Activated naive CD4-positive, alpha-beta T cell (primary cell): ENCODE measurements around the gene RBPJ.
"Not testable (repeated sequence)": the region's sequence is repeated elsewhere in the genome, so short reads cannot be mapped to it uniquely, and the experiment has no call there.

ENCODE experiments used
- DNase-seq, 4 experiments: peaks; one replicate each; lab custom pipeline; 2025; lab: John Stamatoyannopoulos, UW

Gene RBPJ

DNA sequence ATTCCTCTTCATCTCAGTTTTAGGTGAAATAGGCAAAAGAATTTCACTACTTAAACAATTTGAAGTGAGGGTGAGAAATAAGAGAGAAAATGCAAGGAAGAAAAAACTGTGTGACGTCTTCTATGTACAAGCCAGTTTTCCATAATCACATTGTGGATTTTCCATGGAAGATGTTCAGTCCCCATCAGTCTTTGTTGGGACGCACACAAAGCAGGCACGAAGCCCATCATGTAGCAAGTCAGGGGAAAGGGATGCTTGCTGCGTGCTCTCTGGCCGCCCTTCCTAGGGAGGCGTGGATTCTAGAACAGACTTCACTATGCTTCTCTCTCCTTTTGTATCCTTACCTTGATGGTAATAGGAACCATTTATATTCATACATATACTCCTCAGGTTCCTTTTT lies 54.7 kb downstream of the RBPJ start:
- no peak for DNase-seq

DNA sequence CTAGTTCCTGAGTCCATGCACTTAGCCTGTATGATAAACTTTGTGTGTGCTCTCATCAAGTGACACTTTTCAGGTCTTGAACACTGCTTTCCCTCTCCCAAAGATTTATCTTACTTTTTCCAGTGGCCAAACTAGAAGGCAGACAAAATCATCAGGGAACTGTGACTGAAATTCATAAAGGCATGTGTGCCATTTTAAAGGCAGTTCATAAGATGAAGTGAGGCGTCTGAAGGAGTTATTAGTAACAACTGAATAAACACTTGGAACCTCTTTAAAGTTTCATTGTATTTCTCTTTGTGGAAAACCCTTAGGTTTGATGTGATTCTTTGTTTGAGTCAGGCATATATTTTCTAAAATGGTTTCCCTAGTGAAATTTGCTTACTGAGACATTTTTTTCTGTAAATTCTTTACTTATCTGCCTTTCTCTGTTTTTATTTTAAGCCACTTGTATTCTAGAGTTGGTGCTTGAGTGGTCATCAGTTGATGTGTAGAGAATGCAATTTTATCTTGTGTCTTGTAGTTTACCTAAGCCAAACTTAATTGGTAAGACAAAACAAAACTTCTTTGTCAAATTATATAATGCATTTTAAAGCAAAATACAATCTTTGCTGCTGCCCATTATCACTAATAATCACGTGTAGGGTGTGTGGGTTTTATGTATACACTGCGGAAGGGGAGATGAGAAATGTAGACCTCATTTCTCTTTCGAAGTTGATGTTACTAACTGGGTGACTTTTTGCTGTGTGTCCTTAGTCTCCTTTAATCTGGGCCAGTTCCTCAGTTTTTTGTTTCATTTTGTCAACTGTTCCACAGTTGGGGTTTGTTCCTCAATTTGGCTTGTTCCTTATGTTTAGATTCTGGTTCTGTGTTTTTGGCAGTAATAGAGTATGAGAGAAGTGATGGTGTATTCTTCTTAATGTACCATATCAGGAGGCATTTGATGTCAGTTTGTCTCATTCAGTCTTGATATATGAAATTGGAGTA lies 56.8 kb downstream of the RBPJ start:
- DNase-seq, result no peak

DNA sequence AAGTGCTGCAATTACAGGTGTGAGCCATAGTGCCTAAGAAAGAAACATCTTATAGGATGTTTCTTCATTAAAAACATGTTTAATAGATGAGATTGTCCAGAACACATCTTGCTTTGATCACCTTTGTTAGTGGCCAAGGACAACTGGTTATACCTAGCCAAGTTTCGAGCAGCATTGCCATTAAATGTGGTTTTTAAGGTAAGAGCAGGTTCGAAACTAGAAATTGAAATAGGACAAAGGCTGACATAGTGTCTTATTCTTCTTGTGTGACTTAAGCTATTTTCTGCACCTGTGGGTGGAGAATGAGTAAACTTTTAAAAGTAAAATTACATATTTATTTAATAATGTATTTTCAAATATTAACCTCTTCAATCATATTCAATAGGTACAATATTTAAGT lies 59.0 kb downstream of the RBPJ start:
- DNase-seq, result no peak

DNA sequence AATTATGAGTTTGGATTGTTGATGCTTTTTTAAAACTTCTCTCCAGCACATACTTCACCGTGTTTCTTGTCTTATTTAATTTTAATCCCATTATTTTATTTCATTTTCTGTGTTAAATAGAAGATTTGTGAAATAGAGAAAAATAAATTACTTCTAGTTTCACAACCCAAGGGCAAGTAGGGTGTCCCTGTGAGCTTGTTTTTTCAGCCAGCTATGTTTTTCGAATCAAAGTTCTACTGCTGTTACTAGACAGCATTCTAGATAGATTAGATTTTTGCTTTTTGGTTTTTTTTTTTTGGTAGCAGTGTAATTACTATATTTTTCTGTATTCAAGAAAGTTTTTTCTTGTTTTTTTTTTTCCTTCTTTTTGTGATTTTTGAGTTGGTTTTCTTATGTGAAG lies 59.9 kb downstream of the RBPJ start:
- no peak for DNase-seq

DNA sequence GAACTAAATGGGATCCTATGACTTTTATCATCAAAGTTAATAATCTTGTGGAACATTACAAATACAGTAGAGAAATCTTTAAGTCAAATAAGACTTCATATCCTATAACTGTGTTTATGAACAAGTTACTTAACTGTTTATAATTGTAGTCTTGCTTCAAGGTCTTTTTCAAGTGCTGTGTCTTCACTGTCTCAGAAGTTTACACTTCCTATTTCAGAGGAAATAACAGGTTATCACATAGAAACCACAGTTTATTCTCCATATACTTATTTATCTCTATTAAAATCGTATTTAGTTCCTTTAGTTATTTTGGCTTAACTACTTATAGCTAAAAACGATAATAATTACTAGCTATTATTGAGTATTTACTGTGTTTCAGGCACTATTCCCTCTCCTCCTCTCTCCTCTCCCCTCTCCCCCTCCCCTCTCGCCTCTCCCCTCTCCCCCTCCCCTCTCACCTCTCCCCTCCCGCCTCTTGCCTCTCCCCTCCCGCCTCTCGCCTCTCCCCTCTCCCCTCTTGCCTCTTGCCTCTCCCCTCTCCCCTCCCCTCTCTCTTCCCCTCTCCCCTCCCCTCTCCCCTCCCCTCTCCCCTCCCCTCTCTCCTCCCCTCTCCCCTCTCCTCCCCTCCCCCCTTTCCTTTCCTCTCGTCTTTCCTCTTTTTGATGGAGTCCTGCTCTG lies 63.7 kb downstream of the RBPJ start:
- DNase-seq, result no peak

DNA sequence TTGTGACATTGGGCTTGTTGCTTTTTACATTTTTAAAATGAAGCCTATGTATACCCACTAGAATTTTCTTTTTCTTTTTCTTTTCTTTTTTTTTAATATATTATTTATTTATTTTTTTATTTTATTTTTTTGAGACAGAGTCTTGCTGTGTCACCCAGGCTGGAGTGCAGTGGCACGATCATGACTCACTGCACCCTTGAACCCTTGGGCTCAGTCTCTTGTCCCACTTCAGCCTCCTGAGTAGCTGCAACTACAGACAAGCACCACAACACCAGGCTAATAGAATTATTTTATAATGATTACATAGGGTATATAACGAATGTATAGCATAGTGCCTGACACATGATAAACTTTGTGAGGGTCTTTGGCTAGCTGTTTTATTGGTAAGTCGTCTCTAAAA lies 64.9 kb downstream of the RBPJ start:
- DNase-seq, result no peak

DNA sequence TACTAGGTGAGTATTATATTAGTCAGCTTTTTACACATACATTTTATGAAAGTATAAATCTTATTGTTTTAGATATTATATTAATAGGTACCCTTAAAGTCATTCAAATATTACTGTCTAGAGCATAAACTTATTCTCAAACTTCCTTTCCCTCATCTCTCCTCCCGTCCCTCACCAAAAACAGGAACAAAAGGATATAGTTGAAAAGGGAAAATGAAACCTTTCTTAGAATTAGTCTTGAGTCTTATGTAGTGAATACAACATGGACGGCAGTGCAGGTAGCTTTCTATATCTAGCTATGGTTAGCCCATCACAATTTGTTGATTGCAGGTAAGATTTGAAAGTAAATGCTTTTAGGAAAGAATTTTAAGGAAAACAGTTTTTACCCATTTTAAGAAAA lies 65.6 kb downstream of the RBPJ start:
- DNase-seq, result no peak

DNA sequence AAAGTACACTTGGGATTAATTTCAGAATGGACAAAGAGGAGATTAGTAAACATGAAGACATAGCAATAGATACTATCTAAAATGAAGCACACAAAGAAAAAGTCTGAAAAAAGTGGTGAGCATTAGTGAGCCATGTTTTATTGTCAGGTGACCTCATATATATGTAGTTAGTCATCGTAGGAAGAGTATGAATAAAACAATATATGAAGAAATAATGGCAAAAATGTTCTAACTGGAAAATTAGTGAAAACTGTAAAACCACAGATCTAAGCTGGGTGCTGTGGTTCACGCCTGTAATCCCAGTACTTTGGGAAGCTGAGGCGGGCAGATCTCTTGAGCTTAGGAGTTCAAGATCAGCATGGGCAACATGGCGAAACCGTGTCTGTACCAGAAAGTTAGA lies 67.9 kb downstream of the RBPJ start:
- no peak for DNase-seq

DNA sequence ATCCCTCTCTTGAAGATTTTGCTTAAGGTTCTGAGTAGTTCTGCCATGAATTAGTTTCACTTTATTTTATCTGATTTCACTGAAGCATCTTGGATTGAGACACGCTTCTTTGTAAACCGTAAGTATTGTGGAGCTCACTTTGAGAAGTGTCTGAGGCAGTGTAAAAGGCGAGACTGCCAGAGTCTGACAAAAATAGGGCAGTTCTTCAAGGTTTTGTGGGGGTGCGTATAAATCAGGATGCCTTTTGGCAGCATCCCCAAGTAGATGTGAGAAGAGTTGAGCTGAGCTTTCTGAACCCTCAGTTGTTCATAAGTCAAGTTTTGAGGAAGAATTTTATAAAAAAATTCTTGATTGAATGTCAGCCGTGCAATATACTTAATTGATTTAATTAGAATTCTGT lies 76.3 kb downstream of the RBPJ start:
- DNase-seq, result no peak

DNA sequence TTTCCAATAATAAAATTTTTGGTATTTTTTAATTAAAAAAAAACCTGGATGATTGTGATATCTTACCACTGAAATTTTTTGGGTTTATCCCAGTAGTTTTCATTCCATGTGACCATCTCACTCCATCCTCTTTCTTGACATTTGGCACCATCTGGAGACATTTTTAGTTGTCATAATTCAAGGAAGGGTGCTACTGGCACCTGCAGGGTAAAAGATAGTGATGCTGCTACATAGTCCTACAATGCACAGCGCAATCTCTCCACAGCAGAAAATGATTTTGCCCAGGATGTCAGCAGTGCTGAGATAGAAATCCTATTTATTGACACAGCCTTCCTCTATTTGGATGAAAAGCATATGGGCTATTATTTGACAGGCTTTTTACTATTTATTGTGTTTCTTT lies 79.3 kb downstream of the RBPJ start:
- DNase-seq, result no peak

DNA sequence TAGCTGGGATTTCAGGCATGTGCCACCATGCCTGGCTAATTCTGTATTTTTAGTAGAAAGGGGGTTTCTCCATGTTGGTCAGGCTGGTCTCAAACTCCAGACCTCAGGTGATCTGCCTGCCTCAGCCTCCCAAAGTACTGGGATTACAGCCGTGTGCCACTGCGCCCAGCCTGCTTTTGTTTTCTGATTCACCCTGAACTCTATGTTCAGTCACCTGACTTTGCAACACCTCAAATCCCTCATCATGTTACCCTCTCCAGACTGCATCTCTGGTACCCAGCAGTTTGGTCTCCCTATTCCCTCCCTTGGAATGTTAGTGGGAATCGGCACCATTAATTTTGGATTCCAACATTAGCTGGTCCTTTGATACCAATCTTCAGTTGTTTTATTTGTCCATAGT lies 81.2 kb downstream of the RBPJ start:
- not testable (repeated sequence) for DNase-seq

DNA sequence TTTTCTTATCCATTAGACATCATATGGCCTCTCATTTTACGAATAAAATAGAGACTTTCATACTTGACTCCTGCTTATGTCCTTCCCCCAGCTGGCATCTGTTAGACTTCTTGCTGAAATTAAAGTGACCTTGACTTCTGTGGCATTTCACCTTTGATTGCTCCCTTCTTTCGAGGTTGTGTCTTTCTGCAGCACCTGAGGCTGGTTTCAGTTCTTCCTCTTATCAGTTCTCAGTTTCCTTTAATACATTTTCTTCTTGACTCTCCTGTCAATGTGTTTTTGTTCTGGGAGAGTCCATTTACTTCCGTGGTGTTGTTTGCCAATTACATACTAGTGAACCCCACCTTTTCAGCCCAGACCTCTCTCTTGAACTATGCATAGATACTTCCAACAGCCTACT lies 81.6 kb downstream of the RBPJ start:
- DNase-seq, result no peak

DNA sequence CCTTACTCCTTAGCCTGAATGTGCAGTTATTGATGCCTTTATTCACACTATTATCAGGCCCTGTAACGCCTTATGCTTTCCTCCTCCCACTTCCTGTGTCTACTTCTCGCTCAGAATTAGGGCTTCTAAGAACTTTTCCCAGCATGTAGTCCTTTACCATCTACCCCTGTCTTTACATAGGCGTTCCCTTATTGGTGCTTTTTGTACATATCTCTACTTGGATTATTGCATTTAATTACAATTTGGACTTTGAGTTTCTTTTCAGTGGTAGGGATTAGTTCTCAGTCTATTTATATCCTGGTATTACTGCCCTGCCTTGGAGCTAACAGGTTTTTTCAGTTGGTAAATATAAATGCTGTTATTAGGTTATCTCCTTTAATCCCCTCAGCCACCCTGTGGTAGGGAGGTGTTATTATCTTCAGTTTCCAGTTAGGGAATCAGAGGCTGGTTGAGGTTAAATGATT lies 84.0 kb downstream of the RBPJ start:
- DNase-seq, result no peak

DNA sequence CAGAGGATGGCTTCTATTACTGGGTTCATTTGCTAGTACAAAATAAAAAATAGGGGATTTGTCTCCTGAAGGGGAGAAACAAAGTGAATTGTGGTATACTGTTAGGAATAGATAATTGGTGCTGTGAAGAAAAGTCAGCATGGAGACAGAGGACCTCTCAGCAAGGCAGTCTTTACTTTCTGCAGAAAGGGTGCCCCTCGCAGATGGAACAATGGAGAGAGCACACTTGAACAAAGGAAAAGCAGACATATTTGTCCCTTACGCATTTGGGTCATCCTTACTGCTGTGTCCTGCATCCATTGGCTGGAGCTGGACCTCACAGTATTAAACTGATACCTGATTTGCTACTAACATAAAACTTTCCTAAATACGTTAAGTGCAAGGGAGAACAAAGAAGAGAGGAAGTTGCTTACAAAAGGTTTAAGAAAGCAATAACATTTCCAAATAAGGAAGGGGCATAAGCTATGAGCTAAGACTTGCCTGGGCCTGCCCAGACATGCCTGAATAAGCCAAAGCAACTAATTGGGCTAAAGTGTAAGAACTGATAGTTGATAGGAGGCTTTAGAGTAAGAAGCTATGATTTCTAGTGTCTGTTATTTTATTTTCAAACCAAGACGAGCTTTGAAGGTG lies 85.6 kb downstream of the RBPJ start:
- DNase-seq, result no peak

DNA sequence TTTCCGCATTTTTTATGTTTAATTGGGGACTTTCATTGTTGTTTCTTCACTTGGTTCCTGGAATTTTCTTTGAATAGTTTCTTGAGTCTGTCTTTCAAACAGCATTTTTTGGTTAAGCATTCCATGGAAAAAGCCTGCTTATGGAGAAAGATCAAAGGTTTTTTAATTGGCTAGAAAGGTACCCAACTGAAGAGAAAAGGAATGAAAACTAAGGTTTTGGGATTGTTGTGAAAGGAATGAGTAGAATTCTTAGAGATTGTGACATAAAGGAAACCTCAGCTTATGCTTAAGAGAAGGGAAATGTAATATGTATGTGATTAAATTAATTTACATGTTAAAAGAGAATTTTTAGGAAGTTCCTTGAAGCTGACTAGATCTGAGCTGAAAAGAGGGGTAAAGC lies 86.7 kb downstream of the RBPJ start:
- DNase-seq, result no peak

DNA sequence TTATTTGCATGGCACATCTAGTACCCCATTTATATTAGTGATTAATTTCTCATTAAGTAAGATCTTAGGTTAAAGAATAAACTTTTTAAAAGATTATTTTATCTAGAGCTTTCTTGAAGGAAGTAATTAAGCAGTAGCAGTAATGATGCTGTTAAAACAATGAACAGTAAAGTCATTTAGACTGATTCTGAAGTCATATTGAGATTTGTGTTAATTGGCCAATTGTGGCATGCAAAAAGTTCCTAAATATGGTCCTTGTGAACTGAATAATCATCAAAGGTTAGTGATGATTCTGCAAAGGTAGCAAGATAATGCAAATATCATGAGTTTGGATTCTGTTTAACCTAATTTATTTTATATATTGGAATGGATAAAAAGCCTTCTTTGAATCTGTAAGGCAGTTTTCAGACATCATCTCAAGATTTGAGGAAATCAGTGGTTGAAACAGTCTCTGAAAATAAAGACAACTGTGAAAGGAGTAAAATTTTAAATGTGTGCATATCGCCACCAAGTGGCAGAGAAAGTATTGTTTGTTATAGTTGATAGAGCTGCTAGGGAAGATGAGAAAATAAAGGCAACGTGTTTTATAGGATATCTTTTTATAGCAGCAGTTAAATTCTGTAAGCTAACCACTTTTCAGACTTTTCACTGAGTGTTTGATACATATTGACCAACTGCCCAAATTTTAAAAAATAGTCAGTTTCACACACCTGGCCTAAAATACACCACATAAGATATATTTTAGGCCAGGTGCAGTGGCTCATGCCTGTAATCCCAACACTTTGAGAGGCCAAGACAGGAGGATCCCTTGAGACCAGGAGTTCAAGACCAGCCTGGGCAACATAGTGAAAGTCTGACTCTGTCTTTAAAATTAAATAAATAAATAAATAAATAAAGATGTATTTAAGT lies 89.8 kb downstream of the RBPJ start:
- DNase-seq, result no peak

DNA sequence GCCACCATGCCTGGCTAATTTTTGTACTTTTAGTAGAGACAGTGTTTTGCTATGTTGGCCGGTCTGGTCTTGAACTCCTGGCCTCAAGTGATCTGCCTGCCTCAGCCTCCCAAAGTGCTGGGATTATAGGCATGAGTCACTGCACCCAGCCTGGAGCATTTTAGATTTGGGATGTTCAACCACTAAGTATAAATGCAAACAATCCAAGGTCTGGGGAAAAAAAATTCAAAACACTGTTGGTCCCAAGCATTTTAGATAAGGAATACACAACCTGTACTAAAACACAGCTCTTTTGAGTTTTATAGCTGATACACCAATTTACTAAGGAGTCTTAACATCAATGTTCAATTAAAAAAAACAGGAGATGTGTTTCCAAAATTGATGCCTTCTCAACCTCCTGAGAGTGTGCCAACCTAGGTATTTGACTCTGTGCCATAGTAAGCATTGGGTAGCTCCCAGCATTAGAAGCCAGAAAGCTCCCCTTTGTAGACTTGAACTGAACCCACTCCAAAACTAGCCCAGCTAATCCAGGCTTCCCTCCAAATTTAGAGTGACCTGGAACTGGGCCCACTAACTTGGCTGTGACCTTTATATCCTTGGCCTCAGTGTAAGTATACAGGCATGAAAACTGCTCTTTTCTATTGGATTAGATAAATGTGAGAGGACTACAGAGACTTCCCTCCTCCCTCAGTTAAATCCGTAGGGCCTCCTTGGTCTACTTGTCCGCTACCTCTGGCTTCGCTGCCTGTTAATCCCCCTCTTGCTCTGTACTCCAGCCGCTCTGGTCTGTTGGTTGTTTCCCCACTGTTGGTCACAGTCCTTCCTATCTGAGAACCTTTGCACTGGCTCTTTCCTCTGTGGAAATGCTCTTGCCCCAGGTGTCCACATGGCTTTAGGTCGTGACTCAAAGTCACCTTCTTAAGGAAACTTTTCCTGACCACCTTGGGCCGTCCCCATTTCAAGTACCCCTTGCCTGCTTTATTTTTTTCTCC lies 91.9 kb downstream of the RBPJ start:
- no peak for DNase-seq

DNA sequence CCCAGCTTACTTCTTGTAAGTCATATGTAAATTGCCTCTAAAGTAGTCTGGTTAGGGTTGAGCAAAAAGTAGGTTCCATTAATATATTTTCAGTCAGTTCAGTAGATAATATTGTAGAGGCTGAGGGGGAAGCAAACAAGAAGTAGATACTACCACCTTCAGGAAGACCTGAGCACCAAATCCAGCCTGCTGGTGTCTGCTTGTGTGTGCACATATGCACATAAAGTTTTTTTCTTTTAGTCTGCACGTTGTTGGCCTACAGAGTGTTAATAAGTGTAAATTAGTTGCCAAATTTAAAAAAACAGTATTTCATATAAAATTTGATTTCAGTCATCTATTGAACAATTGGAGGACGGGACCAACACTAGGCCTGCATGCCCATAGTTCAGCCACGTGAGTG lies 92.8 kb downstream of the RBPJ start:
- DNase-seq, result no peak

DNA sequence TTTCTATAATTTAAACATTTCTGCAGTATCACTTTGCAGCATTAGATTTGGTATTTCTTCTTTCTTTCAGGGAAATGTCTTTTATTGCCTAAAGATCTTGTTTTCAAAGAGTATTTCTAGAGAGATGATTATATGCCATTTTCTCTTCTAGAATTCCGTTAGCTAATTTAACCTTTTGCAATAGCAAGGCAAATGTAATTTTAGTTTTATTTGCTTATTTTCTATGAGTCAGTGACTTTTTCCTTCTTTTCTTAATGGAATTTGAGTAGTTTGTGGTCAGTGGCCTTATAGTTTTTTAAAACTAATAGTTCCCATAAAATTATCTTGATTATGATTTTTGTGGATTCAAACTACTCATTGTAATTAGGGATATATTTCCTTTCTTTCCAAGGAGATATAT lies 97.3 kb downstream of the RBPJ start:
- no peak for DNase-seq

DNA sequence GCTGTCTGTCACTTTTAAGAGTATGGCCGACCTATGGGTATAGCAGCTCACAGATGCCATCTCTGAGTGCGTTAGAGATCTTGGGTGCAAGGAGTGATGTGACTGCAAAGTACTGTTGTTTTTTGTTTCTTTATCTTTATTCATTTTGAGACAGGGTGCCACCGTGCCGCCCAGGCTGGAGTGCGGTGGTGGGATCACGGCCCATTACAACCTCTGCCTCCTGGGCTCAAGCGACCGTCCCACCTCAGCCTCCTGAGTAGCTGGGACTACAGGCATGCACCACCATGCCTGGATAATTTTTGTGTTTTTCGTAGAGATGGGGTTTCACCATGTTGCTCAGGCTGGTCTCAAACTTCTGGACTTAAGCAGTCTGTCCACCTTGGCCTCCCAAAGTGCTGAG lies 98.0 kb downstream of the RBPJ start:
- no peak for DNase-seq

DNA sequence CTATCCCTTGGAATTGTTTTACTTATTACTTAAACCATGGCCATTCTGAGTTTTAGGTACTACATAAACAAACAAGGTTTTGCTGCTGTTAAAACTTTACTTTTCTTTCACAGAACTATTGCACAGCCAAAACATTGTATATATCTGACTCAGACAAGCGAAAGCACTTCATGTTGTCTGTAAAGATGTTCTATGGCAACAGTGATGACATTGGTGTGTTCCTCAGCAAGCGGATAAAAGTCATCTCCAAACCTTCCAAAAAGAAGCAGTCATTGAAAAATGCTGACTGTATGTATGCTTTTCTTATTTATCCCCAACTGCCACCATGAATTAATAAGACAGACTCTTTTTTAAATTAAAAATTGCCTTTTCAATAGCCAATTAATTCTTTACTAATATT lies 99.6 kb downstream of the RBPJ start:
- no peak for DNase-seq
